A549 (cell line): ENCODE measurements around the gene LPCAT1. TPM values are rescaled to one million over a fixed set of nuclear protein-coding genes. Genes with fewer than 3 reads are reported as not detected.

Source experiments
- CBX2 ChIP-seq: fragments of 200-600 bp; sonication (generic); IDR thresholded peaks from 2 replicates; pipeline ENCODE4 v1.6.1; 2016; ENCODE audit warnings: low read depth, mild to moderate bottlenecking, borderline replicate concordance
- CBX8 ChIP-seq: fragments of 200-600 bp; sonication (generic); IDR thresholded peaks from 2 replicates; pipeline ENCODE4 v1.6.1; 2016
- CTCF ChIP-seq: fragments of >200 bp; sonication (Bioruptor Twin); formaldehyde crosslinking; IDR thresholded peaks from 3 replicates; pipeline ENCODE4 v1.5.1; 2016
- FOSL2 ChIP-seq, 2 experiments: fragments of 450-650 bp in 1 of 2; fragments of >200 bp in 1 of 2; sonication (Bioruptor Twin) in 1 of 2; formaldehyde crosslinking; IDR thresholded peaks; 2 replicates each; pipeline versions ENCODE4 v1.5.0 to v1.6.1; 2016 to 2020; ENCODE audit warnings: mild to moderate bottlenecking in 1 of 2, moderate library complexity in 1 of 2
- GATA3 ChIP-seq: IDR thresholded peaks from 2 replicates; pipeline ENCODE4 v1.6.1; 2012; ENCODE audit warnings: borderline replicate concordance
- HEYL ChIP-seq: fragments of 250-450 bp; sonication (Bioruptor Pico); IDR thresholded peaks from 2 replicates; pipeline ENCODE4 v1.8.0; 2021; ENCODE audit warnings: mild to moderate bottlenecking, moderate library complexity
- HOXB13 ChIP-seq: fragments of 250-450 bp; sonication (Bioruptor Pico); IDR thresholded peaks from 2 replicates; pipeline ENCODE4 v1.5.0; 2020; ENCODE audit warnings: low read depth, mild to moderate bottlenecking, moderate library complexity
- HOXB5 ChIP-seq: fragments of 250-450 bp; sonication (Bioruptor Pico); IDR thresholded peaks from 2 replicates; pipeline ENCODE4 v1.5.0; 2020; ENCODE audit warnings: mild to moderate bottlenecking, moderate library complexity
- JUN ChIP-seq, 2 experiments: fragments of >200 bp; sonication (Bioruptor Twin); formaldehyde crosslinking; IDR thresholded peaks; 2 replicates in 1 of 2; 3 replicates in 1 of 2; pipeline ENCODE4 v1.6.1; 2016 to 2017
- KDM5A ChIP-seq: fragments of 200-600 bp; sonication (generic); IDR thresholded peaks from 2 replicates; pipeline ENCODE4 v1.6.1; 2016; ENCODE audit warnings: antibody characterized with exemption, mild to moderate bottlenecking
- MAFK ChIP-seq: fragments of 450-650 bp; IDR thresholded peaks from 2 replicates; pipeline ENCODE4 v1.6.1; 2014; ENCODE audit not compliant: partially characterized antibody
- NR3C1 ChIP-seq: fragments of >200 bp; sonication (Bioruptor Twin); formaldehyde crosslinking; IDR thresholded peaks from 3 replicates; pipeline ENCODE4 v1.6.1; 2017
- REST ChIP-seq: fragments of 200-600 bp; sonication (generic); IDR thresholded peaks from 2 replicates; pipeline ENCODE4 v1.6.1; 2016; ENCODE audit warnings: antibody characterized with exemption, mild to moderate bottlenecking, moderate library complexity
- SREBF2 ChIP-seq: fragments of 450-650 bp; IDR thresholded peaks from 2 replicates; pipeline ENCODE4 v1.6.1; 2014; ENCODE audit warnings: mild to moderate bottlenecking, moderate library complexity
- TFCP2L1 ChIP-seq: fragments of 250-450 bp; sonication (Bioruptor Pico); IDR thresholded peaks from 2 replicates; pipeline ENCODE4 v1.5.0; 2021; ENCODE audit warnings: mild to moderate bottlenecking
- TP53 ChIP-seq: fragments of 250-450 bp; sonication (Bioruptor Pico); IDR thresholded peaks from 2 replicates; pipeline ENCODE4 v1.5.0; 2021; ENCODE audit warnings: mild to moderate bottlenecking, moderate library complexity
- ZFP36 ChIP-seq: fragments of 450-650 bp; IDR thresholded peaks from 2 replicates; pipeline ENCODE4 v1.6.1; 2014; ENCODE audit warnings: borderline replicate concordance; ENCODE audit not compliant: partially characterized antibody
- ZNF302 ChIP-seq: fragments of 250-450 bp; sonication (Bioruptor Pico); IDR thresholded peaks from 2 replicates; pipeline ENCODE4 v1.9.0; 2021; ENCODE audit warnings: inconsistent platforms, mild to moderate bottlenecking, moderate library complexity
- polyA plus RNA-seq, 4 experiments: library from polyadenylated mRNA; depleted of rRNA in 3 of 4; stranded (reverse); fragments of >200 nt; fragmentation: RNase III in 1 of 4; extraction: RNeasy Plus Mini Kit Qiagen cat#74134 plus additional on column Dnase treatment in 1 of 4; gene quantifications; 2 replicates in 3 of 4; 3 replicates in 1 of 4; pipeline ENCODE4 v1.2.3, GENCODE V29; 2011 to 2017
- TF ChIP-seq, protein P1 (sequence below): IDR thresholded peaks from 2 replicates; pipeline ENCODE4 v1.6.1; 2012
- TF ChIP-seq, protein P2 (sequence below): fragments of >200 bp; sonication (Bioruptor Twin); formaldehyde crosslinking; IDR thresholded peaks from 3 replicates; pipeline ENCODE4 v1.6.1; 2016

Gene LPCAT1
- polyA plus RNA-seq, 2 of the 4 experiments (the other 2 are of a cell fraction): 22.9 to 74.9 TPM

DNA sequence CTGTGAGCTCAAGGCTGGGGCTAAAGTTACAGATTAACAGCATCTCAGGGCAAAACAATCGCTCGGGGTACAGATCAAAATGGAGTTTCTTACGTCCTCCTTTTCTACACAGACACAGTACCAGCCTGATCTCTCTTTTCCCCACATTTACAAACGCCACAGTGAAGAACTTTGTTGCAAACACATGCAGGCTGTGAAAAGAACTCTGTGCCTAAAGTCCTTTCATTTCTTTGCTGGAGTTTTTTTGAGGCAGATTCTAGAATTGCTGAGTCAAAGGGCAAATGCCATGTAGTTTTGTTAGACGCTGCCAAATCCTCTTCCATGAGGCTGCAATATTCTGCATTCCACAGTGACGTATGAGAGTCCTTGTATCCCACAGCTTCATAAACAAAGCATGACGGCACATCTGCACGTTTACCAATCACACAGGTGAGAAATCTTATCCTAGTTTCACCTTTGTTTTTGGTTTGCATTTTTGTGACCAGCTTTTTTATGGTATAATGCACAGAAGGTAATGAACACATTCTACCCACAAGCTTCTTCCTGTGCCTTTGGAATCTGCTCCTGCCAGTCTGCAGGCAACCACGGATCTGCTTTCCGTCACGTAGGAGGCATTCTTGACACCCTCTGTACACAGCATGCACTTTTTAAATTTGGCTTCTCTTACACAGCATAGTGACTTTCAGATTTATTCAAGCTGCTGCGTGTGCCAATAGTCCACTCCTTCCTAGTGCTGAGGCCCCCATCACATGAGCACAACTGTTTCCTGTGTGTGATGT, 44.6 kb upstream of the LPCAT1 start (continued):
- TF ChIP-seq FOSL2 (IDR thresholded peaks at IDR 0.05) (no peak), FOSL2 (CRISPR knock-in tag; IDR thresholded peaks at IDR 0.05) (0 out of 2 replicates have a peak, but pooled peaks have one; percentile 25), ZFP36 (no peak), SREBF2 (no peak), REST (no peak), TP53 (peak; percentile 97), HOXB13 (CRISPR knock-in tag) (peak; percentile 99), CBX8 (no peak), JUN (IDR thresholded peaks at IDR 0.05) (no peak), GATA3 (no peak), HEYL (peak; percentile 97; the same call in 1 of the 2 replicates), TFCP2L1 (CRISPR knock-in tag) (peak; percentile 89; the same call in 1 of the 2 replicates), CBX2 (no peak), MAFK (peak; percentile 98), KDM5A (no peak), HOXB5 (CRISPR knock-in tag) (peak; percentile 99), CTCF (no peak), ZNF302 (peak; percentile 99), NR3C1 (no peak)
- TF ChIP-seq, protein P1, sequence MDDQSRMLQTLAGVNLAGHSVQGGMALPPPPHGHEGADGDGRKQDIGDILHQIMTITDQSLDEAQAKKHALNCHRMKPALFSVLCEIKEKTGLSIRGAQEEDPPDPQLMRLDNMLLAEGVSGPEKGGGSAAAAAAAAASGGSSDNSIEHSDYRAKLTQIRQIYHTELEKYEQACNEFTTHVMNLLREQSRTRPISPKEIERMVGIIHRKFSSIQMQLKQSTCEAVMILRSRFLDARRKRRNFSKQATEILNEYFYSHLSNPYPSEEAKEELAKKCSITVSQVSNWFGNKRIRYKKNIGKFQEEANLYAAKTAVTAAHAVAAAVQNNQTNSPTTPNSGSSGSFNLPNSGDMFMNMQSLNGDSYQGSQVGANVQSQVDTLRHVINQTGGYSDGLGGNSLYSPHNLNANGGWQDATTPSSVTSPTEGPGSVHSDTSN: no peak
- TF ChIP-seq, protein P2, sequence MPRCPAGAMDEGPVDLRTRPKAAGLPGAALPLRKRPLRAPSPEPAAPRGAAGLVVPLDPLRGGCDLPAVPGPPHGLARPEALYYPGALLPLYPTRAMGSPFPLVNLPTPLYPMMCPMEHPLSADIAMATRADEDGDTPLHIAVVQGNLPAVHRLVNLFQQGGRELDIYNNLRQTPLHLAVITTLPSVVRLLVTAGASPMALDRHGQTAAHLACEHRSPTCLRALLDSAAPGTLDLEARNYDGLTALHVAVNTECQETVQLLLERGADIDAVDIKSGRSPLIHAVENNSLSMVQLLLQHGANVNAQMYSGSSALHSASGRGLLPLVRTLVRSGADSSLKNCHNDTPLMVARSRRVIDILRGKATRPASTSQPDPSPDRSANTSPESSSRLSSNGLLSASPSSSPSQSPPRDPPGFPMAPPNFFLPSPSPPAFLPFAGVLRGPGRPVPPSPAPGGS: no peak
